ENCODE results near the gene PPCDC.

Gene PPCDC, protein sequence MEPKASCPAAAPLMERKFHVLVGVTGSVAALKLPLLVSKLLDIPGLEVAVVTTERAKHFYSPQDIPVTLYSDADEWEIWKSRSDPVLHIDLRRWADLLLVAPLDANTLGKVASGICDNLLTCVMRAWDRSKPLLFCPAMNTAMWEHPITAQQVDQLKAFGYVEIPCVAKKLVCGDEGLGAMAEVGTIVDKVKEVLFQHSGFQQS

DNA sequence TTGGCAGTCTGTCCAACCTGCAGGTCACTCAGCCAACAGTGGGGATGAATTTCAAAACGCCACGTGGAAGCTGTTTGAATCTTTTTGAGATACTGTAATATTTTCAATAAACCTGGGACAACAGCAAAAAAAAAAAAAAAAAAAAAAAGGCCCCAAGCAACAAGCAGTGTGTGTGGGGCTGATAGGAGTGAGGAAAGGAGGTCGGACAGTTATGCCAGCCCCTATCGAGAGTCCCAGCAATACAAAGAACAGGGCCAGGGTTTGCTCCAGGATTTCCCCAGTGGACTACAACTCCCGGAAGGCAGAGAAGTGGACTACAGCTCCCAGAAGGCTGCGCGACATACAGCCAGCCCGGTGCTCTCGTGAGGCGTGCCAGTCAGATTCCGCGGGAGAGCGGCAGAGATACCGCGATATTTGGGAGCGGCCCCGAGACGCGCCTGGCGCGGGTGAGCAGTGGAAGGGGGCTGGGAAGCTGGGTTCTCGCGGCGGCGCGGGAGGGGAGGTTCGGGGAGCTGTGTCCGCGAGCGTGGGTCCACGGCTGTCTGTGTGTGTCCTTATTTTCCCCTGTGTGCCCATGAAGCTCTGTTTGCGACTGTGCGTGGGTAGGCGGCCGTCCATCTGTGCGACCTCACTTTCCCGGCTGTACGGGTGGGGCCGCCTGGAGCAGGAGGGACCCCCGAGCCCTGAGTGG is at the start of gene PPCDC:
Gene PPCDC, plus strand, starts transcription at position 410 of the 691 bp plus-strand sequence. CDS start 4,729 bp downstream, outside the sequence.
- H3K27me3 ChIP-seq (ENCODE audit: control insufficient read depth, insufficient read depth, low read length) = no peaks in the 10 kb centered on the region
- H3K4me3 ChIP-seq (ENCODE audit: low read depth, low read length) = peak within 1 kb of the TSS; percentile 86
- H3K9me3 ChIP-seq (ENCODE audit: control insufficient read depth, insufficient read depth, low read length) = no peaks in the 10 kb centered on the region
- H3K27ac ChIP-seq (ENCODE audit: low read depth, low read length) = peak within 1 kb of the TSS; percentile 74
- peak within 1 kb of the TSS; percentile 96 for H3K9ac ChIP-seq (ENCODE audit: low read depth, low read length)
- H3K36me3 ChIP-seq (ENCODE audit: control insufficient read depth, insufficient read depth, low read length) = peaks cover 24% of the 10 kb centered on the region
- 0 out of 2 replicates have a peak, but pooled peaks cover 4% of the 10 kb centered on the region for H3K4me1 ChIP-seq (ENCODE audit: control insufficient read depth, insufficient read depth, low read length)

DNA sequence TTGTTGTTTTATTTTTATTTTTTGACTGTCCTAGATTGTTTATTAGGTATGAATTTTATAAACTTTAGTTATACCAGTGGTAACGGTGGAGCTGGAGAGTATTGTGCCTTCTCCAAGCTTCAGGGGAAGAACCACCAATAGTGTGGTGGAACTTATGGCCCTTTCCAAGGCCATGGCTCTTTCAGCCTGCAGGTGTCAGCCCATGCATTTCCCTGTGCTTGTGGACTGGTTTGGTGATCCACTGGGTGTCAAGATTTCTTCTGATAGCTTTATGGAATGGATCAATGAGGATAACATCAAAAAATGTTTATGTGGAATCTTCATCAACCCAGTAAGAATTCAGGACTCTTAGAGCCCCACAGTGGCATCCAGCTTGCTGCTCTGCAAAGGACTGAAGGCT is 47.2 kb upstream of the PPCDC start:
- Histone ChIP-seq H3K4me1 (ENCODE audit: control insufficient read depth, insufficient read depth, low read length) (no peaks in the 10 kb centered on the region), H3K4me3 (ENCODE audit: low read depth, low read length) (no peak overlapping the region), H3K27ac (ENCODE audit: low read depth, low read length) (no peak overlapping the region), H3K9me3 (ENCODE audit: control insufficient read depth, insufficient read depth, low read length) (no peaks in the 10 kb centered on the region), H3K36me3 (ENCODE audit: control insufficient read depth, insufficient read depth, low read length) (no peaks in the 10 kb centered on the region), H3K9ac (ENCODE audit: low read depth, low read length) (no peak overlapping the region), H3K27me3 (ENCODE audit: control insufficient read depth, insufficient read depth, low read length) (no peaks in the 10 kb centered on the region)

DNA sequence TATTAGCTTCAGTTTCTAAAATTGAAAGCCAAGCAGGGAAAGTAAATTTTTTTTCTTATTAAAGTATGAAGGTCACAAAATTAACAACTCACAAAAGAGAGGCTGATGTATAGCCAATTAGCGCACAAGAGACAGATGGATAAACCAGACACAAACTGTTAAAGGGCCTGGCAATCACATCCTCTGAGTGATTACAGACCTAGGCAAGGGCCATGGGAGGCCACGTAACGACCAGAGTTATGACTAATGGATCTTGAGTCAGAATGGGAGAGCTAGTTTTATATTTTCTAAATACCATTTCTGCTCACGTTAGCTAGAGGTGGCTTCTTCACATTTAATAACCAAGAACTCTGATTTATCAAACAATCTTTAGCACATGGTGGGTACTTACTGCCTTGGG is 45.8 kb upstream of the PPCDC start:
- no peak overlapping the region for H3K9ac ChIP-seq (ENCODE audit: low read depth, low read length)
- no peak overlapping the region for H3K4me3 ChIP-seq (ENCODE audit: low read depth, low read length)
- no peaks in the 10 kb centered on the region for H3K9me3 ChIP-seq (ENCODE audit: control insufficient read depth, insufficient read depth, low read length)
- H3K4me1 ChIP-seq (ENCODE audit: control insufficient read depth, insufficient read depth, low read length) = no peaks in the 10 kb centered on the region
- no peaks in the 10 kb centered on the region for H3K36me3 ChIP-seq (ENCODE audit: control insufficient read depth, insufficient read depth, low read length)
- no peak overlapping the region for H3K27ac ChIP-seq (ENCODE audit: low read depth, low read length)
- no peaks in the 10 kb centered on the region for H3K27me3 ChIP-seq (ENCODE audit: control insufficient read depth, insufficient read depth, low read length)

GRCh38 chr15:74978077-74978476 is 45.3 kb upstream of the PPCDC start:
- Histone ChIP-seq H3K9ac (ENCODE audit: low read depth, low read length) (no peak overlapping the region), H3K27ac (ENCODE audit: low read depth, low read length) (no peak overlapping the region), H3K9me3 (ENCODE audit: control insufficient read depth, insufficient read depth, low read length) (no peaks in the 10 kb centered on the region), H3K27me3 (ENCODE audit: control insufficient read depth, insufficient read depth, low read length) (no peaks in the 10 kb centered on the region), H3K4me3 (ENCODE audit: low read depth, low read length) (no peak overlapping the region), H3K4me1 (ENCODE audit: control insufficient read depth, insufficient read depth, low read length) (no peaks in the 10 kb centered on the region), H3K36me3 (ENCODE audit: control insufficient read depth, insufficient read depth, low read length) (no peaks in the 10 kb centered on the region)

DNA sequence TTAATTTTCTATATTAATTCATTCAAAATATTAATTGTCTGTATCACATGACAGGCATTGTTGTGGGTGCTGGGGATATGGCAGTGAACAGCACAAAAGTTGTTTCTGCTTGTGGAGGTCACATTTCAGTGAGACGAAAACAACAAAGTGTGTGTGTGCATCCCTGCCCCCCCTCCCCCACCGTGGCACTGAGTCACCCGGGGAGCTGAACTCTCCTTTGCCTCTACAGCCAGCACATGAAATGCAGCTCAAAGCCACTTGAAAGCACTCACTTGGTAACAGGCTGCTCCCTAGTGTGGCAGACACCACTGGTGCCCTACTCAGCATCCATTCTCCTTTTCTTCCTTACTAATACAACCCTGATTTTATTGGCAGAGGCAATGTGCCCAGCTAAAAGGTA is 44.9 kb upstream of the PPCDC start:
- Histone ChIP-seq H3K27me3 (ENCODE audit: control insufficient read depth, insufficient read depth, low read length) (no peaks in the 10 kb centered on the region), H3K9ac (ENCODE audit: low read depth, low read length) (no peak overlapping the region), H3K4me3 (ENCODE audit: low read depth, low read length) (no peak overlapping the region), H3K9me3 (ENCODE audit: control insufficient read depth, insufficient read depth, low read length) (no peaks in the 10 kb centered on the region), H3K4me1 (ENCODE audit: control insufficient read depth, insufficient read depth, low read length) (no peaks in the 10 kb centered on the region), H3K36me3 (ENCODE audit: control insufficient read depth, insufficient read depth, low read length) (no peaks in the 10 kb centered on the region), H3K27ac (ENCODE audit: low read depth, low read length) (no peak overlapping the region)

DNA sequence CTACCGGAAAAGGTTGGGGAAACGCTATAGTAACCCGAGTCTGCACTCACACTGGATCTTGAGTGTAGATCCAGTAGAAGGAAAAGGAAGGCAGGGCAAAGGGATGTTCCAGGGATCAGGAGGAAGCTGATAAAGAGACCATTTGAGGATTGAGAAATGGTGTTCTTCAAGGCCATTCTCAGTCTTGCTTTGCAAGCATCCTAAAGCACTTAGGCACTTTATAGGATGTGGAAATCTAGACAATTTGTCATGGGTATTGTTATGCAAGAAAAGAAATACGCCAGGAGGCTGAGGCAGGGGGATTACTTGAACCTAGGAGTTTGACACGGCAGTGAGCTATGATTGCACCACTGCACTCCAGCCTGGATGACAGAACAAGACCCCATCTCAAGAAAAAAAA is 41.2 kb upstream of the PPCDC start:
- Histone ChIP-seq H3K36me3 (ENCODE audit: control insufficient read depth, insufficient read depth, low read length) (no peaks in the 10 kb centered on the region), H3K4me1 (ENCODE audit: control insufficient read depth, insufficient read depth, low read length) (no peaks in the 10 kb centered on the region), H3K27ac (ENCODE audit: low read depth, low read length) (no peak overlapping the region), H3K27me3 (ENCODE audit: control insufficient read depth, insufficient read depth, low read length) (no peaks in the 10 kb centered on the region), H3K9me3 (ENCODE audit: control insufficient read depth, insufficient read depth, low read length) (no peaks in the 10 kb centered on the region), H3K9ac (ENCODE audit: low read depth, low read length) (no peak overlapping the region), H3K4me3 (ENCODE audit: low read depth, low read length) (no peak overlapping the region)

DNA sequence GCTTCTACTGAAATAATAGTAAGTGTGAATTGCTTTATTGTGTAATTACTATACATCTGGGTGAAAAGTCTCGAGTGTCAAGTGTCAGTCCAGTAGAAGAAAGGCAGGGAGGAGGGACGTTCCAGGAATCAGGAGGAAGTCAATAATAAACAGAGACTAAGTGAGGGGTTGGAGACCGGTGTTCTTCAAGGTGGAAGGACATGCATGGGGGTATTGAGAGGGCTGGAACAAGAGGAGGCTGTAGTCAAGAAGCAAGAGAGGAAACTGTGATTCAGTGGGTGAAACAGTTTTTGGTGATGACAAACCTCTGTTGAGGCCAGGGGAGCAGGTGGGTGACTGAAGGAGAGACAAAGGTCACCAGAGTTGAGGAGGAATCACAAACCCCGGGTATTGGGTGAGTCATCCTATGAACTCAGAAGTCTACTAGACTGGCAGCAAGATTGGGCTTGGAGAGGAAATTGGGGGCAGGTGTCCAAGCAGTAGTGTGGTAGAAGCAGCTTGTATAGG is 39.6 kb upstream of the PPCDC start:
- Histone ChIP-seq H3K9ac (ENCODE audit: low read depth, low read length) (no peak overlapping the region), H3K4me3 (ENCODE audit: low read depth, low read length) (no peak overlapping the region), H3K27me3 (ENCODE audit: control insufficient read depth, insufficient read depth, low read length) (no peaks in the 10 kb centered on the region), H3K4me1 (ENCODE audit: control insufficient read depth, insufficient read depth, low read length) (no peaks in the 10 kb centered on the region), H3K27ac (ENCODE audit: low read depth, low read length) (no peak overlapping the region), H3K9me3 (ENCODE audit: control insufficient read depth, insufficient read depth, low read length) (no peaks in the 10 kb centered on the region), H3K36me3 (ENCODE audit: control insufficient read depth, insufficient read depth, low read length) (no peaks in the 10 kb centered on the region)

DNA sequence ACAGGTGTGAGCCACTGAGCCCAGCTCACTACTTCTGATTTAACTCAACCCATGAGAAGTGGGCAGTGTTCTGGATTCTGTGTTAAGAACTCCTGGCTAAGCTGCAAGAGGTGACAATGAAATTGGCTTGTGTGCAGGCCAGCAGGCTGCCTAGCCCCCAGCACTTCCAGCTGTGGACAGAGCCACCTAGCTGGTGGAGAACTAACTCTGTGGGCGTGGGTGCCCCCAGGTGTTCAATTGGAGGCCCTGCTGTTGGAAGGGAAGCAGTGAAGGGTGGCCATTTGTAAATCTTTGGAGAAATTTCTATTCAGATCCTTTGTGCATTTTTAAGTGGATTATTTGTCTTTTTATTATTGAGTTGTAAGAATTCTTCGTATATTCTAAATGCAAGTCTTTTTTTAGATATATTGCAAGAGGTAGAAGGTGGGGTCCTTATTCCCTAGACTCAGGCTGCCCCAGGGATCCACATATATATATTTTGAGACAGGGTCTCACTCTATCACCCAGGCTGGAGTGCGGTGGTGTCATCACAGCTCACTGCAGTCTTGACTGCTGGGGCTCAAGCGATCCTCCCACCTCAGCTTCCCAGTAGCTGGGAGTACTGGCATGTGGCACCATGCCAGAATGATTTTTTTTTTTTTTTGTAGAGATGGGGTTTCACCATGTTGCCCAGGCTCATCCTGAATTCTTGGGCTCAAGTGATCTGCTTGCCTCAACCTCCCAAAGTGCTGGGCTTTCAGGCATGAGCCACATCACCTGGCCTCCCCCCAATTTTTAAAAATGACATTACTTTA is 35.2 kb upstream of the PPCDC start:
- no peaks in the 10 kb centered on the region for H3K4me1 ChIP-seq (ENCODE audit: control insufficient read depth, insufficient read depth, low read length)
- H3K9me3 ChIP-seq (ENCODE audit: control insufficient read depth, insufficient read depth, low read length) = no peaks in the 10 kb centered on the region
- no peak overlapping the region for H3K27ac ChIP-seq (ENCODE audit: low read depth, low read length)
- no peaks in the 10 kb centered on the region for H3K36me3 ChIP-seq (ENCODE audit: control insufficient read depth, insufficient read depth, low read length)
- H3K27me3 ChIP-seq (ENCODE audit: control insufficient read depth, insufficient read depth, low read length) = no peaks in the 10 kb centered on the region
- no peak overlapping the region for H3K9ac ChIP-seq (ENCODE audit: low read depth, low read length)
- H3K4me3 ChIP-seq (ENCODE audit: low read depth, low read length) = no peak overlapping the region

GRCh38 chr15:74989527-74989926 is 33.9 kb upstream of the PPCDC start:
- Histone ChIP-seq H3K27me3 (ENCODE audit: control insufficient read depth, insufficient read depth, low read length) (no peaks in the 10 kb centered on the region), H3K27ac (ENCODE audit: low read depth, low read length) (no peak overlapping the region), H3K9me3 (ENCODE audit: control insufficient read depth, insufficient read depth, low read length) (no peaks in the 10 kb centered on the region), H3K4me3 (ENCODE audit: low read depth, low read length) (no peak overlapping the region), H3K9ac (ENCODE audit: low read depth, low read length) (no peak overlapping the region), H3K4me1 (ENCODE audit: control insufficient read depth, insufficient read depth, low read length) (no peaks in the 10 kb centered on the region), H3K36me3 (ENCODE audit: control insufficient read depth, insufficient read depth, low read length) (no peaks in the 10 kb centered on the region)

GRCh38 chr15:74992619-74993018 is 30.8 kb upstream of the PPCDC start:
- H3K4me1 ChIP-seq (ENCODE audit: control insufficient read depth, insufficient read depth, low read length) = peaks cover 7% of the 10 kb centered on the region
- no peaks in the 10 kb centered on the region for H3K9me3 ChIP-seq (ENCODE audit: control insufficient read depth, insufficient read depth, low read length)
- H3K27me3 ChIP-seq (ENCODE audit: control insufficient read depth, insufficient read depth, low read length) = peaks cover 9% of the 10 kb centered on the region
- H3K27ac ChIP-seq (ENCODE audit: low read depth, low read length) = no peak overlapping the region
- H3K4me3 ChIP-seq (ENCODE audit: low read depth, low read length) = no peak overlapping the region
- H3K9ac ChIP-seq (ENCODE audit: low read depth, low read length) = no peak overlapping the region
- H3K36me3 ChIP-seq (ENCODE audit: control insufficient read depth, insufficient read depth, low read length) = no peaks in the 10 kb centered on the region

GRCh38 chr15:74994236-74994635 is 29.2 kb upstream of the PPCDC start:
- Histone ChIP-seq H3K36me3 (ENCODE audit: control insufficient read depth, insufficient read depth, low read length) (no peaks in the 10 kb centered on the region), H3K9ac (ENCODE audit: low read depth, low read length) (no peak overlapping the region), H3K4me3 (ENCODE audit: low read depth, low read length) (no peak overlapping the region), H3K27ac (ENCODE audit: low read depth, low read length) (no peak overlapping the region), H3K9me3 (ENCODE audit: control insufficient read depth, insufficient read depth, low read length) (no peaks in the 10 kb centered on the region), H3K4me1 (ENCODE audit: control insufficient read depth, insufficient read depth, low read length) (peaks cover 7% of the 10 kb centered on the region), H3K27me3 (ENCODE audit: control insufficient read depth, insufficient read depth, low read length) (peaks cover 9% of the 10 kb centered on the region)

All from HUES48 (cell line).